Right ventricle myocardium inferior (tissue), 1 donor: Measurements from ENCODE around the gene MPV17L. TPM values are rescaled to one million over a fixed set of nuclear protein-coding genes. Genes with fewer than 3 reads are reported as not detected.
"Not testable (repeated sequence)": the region's sequence is repeated elsewhere in the genome, so short reads cannot be mapped to it uniquely, and the experiment has no call there.

Experiments
- ATAC-seq: fragments of 200-7000 bp; cut with Tn5 transposase; one replicate; pipeline ENCODE4 v1.9.1; 2020; ENCODE audit warnings: mild to moderate bottlenecking, moderate library complexity
- DNase-seq: peaks from one replicate; pipeline ENCODE4 v3.0.0; 2021; ENCODE audit errors: missing footprints
- intact Hi-C: fragments of 100-400 bp; cut with DNase I; formaldehyde crosslinking; loops from one replicate; pipeline ENCODE4 v1.11.0; 2022
- total RNA-seq: library from RNA; stranded (reverse); fragmentation: NEBNext Ultra II Directional; extraction: Animal tissue kit (Norgen Biotek cat#: 25700); gene quantifications from one replicate; pipeline ENCODE4 v1.2.1, GENCODE V29; 2021
- donor health status: DM: no; HTN: yes; CAD: no; lungs with severe emphysema.

Gene MPV17L
- total RNA-seq, 1 donor from 2014 or later = 5.2 TPM

DNA sequence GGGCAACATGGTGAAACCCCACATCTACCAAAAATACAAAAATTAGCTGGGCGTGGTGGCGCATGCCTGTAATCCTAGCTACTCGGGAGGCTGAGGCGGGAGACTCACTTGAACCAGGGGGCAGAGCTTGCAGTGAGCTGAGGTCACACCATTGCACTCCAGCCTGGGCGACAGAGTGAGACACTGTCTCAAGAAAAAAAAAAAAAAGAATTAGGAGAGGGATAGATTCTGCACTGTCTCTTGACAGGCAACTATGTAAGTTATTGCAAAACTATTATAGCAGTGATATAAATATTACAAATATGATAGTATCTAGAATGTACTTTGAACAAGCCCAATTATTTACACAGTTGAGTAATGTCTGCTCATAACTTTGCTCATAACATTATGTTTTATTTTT, 46.6 kb downstream of the MPV17L start:
- DNase-seq, ATAC-seq, intact Hi-C loops: not testable (repeated sequence)

DNA sequence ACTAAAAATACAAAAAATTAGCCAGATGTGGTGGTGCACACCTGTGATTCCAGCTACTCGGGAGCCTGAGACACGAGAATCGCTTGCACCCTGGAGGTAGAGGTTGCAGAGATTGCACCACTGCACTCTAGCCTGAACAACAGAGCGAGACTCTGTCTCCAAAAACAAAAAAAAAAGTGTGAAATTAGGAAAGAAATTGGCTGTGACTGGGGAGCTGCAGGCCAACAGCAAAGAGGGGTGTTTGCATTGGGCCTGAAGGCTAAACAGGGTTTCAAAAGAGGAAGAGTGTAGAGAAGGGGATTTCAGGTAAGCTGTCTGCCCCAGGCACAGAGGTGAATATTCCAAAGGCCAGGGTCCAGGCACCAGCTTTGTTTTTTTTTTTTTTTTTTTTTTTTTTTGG, 48.2 kb downstream of the MPV17L start:
- intact Hi-C loops = no loop called here
- DNase-seq (no peak), ATAC-seq (no peak)

DNA sequence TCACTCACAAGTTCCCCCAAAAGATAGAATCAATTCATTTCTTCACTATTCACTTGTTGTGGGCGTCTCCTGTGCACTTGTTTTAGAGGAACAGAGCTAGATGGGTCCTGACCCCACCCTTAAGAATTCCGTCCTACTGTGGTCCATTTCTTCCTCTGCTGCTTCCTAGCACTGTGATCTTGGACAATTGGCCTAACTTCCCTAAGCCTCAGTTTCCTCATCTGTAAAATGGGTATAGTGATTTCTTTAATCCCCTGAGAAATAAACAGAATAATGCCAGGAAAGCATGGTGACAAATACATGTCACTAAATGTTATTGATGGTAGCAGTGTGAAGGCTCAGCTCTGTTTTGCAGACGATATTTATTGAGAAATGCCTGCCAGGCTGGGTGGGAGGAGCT, 48.7 kb downstream of the MPV17L start:
- DNase-seq (no peak), ATAC-seq (no peak)
- intact Hi-C loops = no loop called here

DNA sequence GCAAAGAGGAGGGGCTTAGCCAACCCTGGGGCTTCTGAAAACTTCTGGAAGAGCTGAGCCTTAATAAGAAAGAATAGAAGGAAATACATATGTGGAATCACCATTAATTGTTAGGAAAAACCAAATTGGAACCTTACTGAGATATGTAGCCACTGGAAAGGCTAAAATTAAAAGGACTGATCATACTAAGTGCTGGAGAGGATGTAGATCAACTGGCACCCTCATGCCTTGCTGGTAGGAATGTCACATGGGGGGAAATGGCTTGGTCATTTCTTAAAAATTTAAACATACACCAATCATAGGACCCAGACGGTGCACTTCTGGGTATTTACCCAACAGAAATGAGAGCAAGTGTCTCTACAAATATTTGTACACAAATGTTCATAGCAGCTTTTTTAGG, 49.9 kb downstream of the MPV17L start:
- intact Hi-C loops = no loop called here
- ATAC-seq = no peak
- no peak for DNase-seq

DNA sequence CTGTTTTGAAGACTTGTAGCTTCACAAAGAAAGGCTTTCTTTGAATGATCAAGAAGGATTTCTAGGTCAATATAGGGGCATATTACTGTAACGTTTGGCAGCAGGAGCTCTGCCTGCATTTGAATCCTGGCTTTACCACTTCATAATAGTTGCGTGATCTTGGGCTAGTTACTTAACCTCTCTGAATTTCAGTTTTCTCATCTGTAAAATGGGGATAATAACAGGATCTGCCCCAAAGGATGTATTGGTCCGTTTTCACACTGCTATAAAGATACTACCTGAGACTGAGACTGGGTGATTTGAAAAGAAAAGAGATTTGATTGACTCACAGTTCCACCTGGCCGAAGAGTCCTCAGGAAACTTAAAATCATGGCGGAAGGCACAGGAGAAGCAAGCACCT, 51.3 kb downstream of the MPV17L start:
- intact Hi-C loops = no loop called here
- DNase-seq = no peak

DNA sequence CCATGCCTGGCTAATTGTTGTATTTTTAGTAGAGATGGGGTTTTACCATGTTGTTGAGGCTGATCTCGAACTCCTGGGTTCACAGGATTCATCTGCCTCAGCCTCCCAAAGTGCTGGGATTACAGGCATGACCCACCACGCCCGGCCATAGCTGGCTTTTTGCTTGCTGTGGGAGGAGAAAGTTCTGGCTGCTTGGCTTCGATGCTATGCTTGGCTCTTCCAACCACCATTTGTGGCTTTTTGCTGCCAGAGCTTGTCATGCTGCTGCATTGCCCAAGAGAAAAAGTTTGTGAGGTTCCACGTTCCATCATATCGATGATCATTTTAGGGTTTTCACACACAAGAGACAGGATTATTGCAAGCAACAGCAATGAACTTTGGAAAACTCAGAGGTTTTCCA, 55.1 kb downstream of the MPV17L start:
- no peak for DNase-seq
- ATAC-seq = peak; percentile 57
- intact Hi-C loops = no loop called here

More for the DNA sequence above, 51.3 kb downstream of the MPV17L start:
- ATAC-seq = no peak

DNA sequence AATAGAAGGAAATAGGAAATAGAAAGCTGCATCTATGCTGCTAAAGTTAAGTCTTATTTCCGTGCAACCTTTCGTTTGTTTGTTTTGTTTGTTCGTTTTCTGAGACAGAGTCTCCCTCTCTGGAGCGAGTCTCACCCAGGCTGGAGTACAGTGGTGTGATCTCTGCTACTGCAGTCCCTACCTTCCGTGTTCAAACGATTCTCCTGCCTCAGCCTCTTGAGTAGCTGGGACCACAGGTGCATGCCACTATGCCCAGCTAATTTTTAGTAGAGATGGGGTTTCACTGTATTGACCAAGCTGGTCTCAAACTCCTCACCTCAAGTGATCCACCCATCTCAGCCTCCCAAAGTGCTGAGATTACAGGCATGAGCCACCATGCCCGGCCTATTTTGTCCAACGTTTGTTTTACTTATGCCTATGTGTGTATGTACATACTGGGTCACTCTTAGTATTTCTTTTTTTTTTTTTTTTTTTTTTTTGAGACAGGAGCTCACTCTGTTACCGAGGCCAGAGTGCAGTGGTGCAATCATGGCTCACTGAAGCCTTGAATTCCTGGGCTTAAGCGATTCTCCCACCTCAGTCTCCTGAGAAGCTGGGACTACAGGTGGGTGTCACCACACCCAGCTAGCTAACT, 55.7 kb downstream of the MPV17L start:
- intact Hi-C loops = no loop called here
- DNase-seq (no peak), ATAC-seq (no peak)

DNA sequence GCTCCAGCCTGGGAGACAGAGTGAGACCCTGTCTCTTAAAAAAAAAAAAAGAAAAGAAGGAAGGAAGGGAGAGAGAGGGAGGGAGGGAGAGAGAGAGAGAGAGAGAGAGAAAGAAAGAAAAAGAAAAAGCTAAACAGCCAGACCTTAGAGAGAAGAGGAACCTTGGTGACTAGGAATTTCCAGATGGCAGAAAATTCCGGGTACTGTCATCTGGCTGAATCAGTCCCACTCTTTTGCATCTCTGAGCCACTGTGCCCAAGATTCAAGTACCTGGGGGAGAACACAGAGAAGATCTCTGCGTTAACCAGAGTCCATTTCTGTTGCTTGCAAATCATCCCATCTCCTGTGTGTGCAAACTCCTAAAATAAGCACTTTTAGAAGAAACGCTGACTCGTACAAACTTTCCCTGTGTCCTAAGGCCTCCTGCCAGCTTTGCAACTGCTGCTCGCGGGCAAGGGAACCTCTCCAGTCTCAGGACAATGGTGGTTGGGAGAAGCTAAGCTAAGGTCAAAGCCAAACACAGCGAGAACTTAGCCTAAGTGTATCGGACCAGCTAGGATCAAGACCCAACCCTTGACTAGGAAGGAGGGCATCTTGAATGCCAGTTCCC, 56.8 kb downstream of the MPV17L start:
- no peak for DNase-seq
- no peak for ATAC-seq
- intact Hi-C loops = no loop called here

DNA sequence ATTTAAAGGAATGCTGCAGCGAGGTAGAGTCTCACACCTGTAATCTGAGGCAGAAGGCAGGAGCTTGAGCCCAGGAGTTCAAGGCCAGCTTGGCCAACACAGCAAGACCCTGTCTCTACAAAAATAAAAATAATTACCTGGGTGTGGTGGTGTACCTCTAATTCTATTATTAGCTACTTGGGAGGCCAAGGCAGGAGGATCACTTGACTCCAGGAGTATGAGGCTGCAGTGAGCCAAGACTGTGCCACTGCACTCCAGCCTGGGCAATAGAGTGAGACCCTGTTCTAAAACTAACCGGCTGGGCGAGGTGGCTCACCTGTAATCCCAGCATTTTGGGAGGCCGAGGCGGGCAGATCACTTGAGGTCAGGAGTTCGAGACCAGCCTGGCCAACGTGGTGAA, 57.7 kb downstream of the MPV17L start:
- ATAC-seq, DNase-seq, intact Hi-C loops: not testable (repeated sequence)

DNA sequence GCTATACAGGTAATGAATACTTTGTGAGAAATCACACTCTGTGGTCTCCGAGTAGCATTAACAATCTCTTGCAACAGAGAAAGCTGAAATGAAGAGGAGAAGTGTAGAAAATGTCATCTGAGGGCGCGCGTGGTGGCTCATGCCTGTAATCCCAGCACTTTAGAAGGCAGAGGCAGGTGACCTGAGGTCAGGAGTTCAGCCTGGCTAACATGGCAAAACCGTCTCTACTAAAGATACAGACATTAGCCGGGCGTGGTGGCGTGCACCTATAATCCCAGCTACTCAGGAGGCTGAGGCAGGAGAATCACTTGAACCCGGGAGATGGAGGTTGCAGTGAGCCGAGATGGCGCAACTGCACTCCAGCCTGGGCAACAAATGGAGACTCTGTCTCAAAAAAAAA, 59.4 kb downstream of the MPV17L start:
- intact Hi-C loops, DNase-seq, ATAC-seq: not testable (repeated sequence)

DNA sequence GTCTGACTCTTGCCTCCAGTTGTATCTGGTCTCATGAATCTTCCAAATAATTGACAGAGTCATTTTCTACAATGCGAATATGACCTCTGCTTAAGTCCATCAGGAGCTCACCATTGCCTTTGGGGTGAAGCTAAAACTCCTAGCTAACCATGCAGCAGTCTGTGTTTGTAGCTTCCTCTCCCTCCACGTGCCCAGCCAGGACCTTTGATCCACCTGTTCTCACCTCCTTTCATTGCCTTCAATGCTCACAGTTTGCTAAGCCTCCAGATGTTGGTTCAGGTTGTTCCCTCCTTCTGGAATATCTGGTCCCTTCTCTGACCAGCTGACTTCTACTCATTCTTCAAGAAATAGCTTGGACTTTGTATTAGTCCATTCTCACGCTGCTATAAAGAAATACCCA, 61.8 kb downstream of the MPV17L start:
- ATAC-seq = no peak

DNA sequence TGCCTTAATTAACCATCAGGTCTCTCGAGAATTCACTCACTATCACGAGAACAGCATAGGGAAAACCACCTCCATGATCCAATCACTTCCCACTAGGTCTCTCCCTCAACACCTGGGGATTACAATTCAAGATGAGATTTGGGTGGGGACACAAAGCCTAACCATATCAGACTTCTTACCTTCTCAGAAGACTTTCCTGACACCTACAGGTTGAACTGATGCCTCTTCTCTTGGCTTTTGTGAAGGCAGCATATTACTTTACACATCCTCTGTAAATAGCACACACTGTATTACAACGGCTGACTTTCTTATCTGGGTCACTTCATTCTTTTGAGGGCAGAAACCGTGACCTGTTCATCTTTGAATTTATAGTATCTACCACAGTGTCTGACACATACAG, 62.4 kb downstream of the MPV17L start:
- no peak for DNase-seq
- ATAC-seq = no peak
- intact Hi-C loops = no loop called here

More for the DNA sequence above, 61.8 kb downstream of the MPV17L start:
- DNase-seq = no peak
- intact Hi-C loops = no loop called here

DNA sequence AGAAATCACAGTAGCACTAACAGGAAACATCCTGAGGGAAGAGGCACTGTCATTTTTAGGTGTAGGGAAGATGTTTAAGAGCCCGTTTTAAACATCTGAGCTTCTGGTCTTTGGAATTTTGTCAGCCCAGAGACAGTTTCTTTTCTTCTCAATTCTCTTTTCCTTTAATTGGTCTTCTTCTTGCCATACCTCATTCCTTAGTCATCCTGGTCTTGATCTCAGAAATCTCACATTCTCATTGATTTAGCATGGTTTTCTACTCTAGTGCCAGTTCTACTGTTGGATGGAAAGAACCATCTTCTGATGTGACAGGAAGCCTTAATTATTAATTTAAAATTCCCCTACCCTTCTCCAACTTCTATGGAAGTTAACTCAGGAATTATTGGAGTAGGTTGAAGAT, 64.2 kb downstream of the MPV17L start:
- no peak for ATAC-seq
- no peak for DNase-seq
- intact Hi-C loops = no loop called here

DNA sequence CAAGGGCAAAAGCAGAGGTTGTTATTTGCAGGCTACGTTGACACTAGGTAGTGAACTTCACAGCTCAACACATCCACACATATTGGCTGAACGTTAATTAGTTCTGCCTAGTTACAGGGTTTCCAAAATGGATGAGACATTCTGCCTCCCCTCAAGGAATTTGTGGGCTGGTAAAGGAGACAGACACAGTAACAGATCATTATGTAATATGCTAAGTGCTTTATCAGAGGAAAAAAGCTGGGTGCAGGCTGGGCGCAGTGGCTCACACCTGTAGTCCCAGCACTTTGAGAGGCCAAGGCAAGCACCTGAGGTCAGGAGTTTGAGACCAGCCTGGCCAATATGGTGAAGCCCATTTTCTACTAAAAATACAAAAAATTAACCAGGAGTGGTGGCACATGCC, 65.0 kb downstream of the MPV17L start:
- intact Hi-C loops = no loop called here
- DNase-seq (no peak), ATAC-seq (no peak)

DNA sequence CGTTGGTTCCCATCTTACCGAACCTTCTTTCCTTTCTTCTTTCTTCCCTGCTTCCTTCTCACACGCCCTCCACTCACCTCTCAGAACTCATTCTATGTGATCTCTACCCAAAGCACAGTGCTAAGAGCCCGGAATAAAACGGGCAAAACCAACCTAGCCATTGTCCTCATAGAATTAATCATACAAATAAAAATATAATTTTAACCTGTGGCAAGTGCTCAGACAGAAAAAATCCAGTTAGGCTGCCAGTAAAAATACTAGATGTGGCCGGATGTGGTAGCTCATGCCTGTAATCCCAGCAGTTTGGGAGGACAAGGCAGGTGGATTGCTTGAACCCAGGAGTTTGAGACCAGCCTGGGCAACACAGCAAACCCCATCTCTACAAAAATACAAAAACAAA, 65.8 kb downstream of the MPV17L start:
- ATAC-seq = no peak
- intact Hi-C loops = no loop called here

More for the DNA sequence above, 65.8 kb downstream of the MPV17L start:
- DNase-seq = no peak

Other genes starting within 250 kb of the MPV17L start
- gene NPIPA5, start 17.5 kb upstream of the MPV17L start, total RNA-seq = 4.2 TPM
- gene BMERB1, start 38.8 kb downstream of the MPV17L start, total RNA-seq = 61.4 TPM
- gene MARF1, start 247.4 kb downstream of the MPV17L start, total RNA-seq = 48.4 TPM